ENCODE data around the gene TBC1D16.
"Not testable (repeated sequence)": the region's sequence is repeated elsewhere in the genome, so short reads cannot be mapped to it uniquely, and the experiment has no call there.

Gene TBC1D16

GRCh38 chr17:79909121-79909520 is 126.6 kb downstream of the TBC1D16 start:
- no peak for DNase-seq

GRCh38 chr17:79907850-79908249 is 127.8 kb downstream of the TBC1D16 start:
- no peak for DNase-seq

- no peak for DNase-seq
Observed at GRCh38 chr17:79907217-79907715, 128.4 kb downstream of the TBC1D16 start.

GRCh38 chr17:79905832-79906231 is 129.8 kb downstream of the TBC1D16 start:
- DNase-seq: no peak

- DNase-seq: no peak
Observed at GRCh38 chr17:79904865-79905264, 130.8 kb downstream of the TBC1D16 start.

- no peak for DNase-seq
Observed at GRCh38 chr17:79902146-79902791, 133.4 kb downstream of the TBC1D16 start.

GRCh38 chr17:79901131-79901530 is 134.5 kb downstream of the TBC1D16 start:
- no peak for DNase-seq

GRCh38 chr17:79899584-79899983 is 136.1 kb downstream of the TBC1D16 start:
- no peak for DNase-seq

- no peak for DNase-seq
Observed at GRCh38 chr17:79897243-79898063, 138.2 kb downstream of the TBC1D16 start.

- DNase-seq: not testable (repeated sequence)
Observed at GRCh38 chr17:79893457-79893856, 142.2 kb downstream of the TBC1D16 start.

- no peak for DNase-seq
Observed at GRCh38 chr17:79892457-79893241, 143.0 kb downstream of the TBC1D16 start.

GRCh38 chr17:79891113-79891730 is 144.4 kb downstream of the TBC1D16 start:
- no peak for DNase-seq

- DNase-seq: no peak
Observed at GRCh38 chr17:79890706-79891105, 145.0 kb downstream of the TBC1D16 start.

GRCh38 chr17:79888811-79889634 is 146.6 kb downstream of the TBC1D16 start:
- no peak for DNase-seq

GRCh38 chr17:79888009-79888540 is 147.6 kb downstream of the TBC1D16 start:
- no peak for DNase-seq

- DNase-seq: no peak
Observed at GRCh38 chr17:79887451-79887991, 148.2 kb downstream of the TBC1D16 start.

GRCh38 chr17:79883202-79883601 is 152.5 kb downstream of the TBC1D16 start:
- no peak for DNase-seq

All from activated CD4-positive, alpha-beta T cell treated with anti-CD3 and anti-CD28 coated beads, Interleukin-2, amount 50 U/mL, for 1 hour (primary cell).